OCI-LY7 (cell line): ENCODE results near the gene TMTC1. TPM values are rescaled to one million over a fixed set of nuclear protein-coding genes. Genes with fewer than 3 reads are reported as not detected.

Experiments
- BruUV-seq: library from RNA; stranded (reverse); fragments of 400-500 nt; replicated peaks from 2 replicates; lab custom pipeline; 2021; lab: Mats Ljungman, UMichigan
- CTCF ChIA-PET: fragments of 300-600 bp; sonication (Branson Sonifier 250); formaldehyde crosslinking; loops from one replicate; lab custom pipeline; 2022; ENCODE audit warnings: antibody characterized with exemption; ENCODE audit not compliant: unreplicated experiment; lab: Charles Lee
- POLR2A ChIA-PET: fragments of 300-600 bp; sonication (Branson Sonifier 250); formaldehyde crosslinking; loops from one replicate; lab custom pipeline; 2022; ENCODE audit warnings: antibody characterized with exemption; lab: Charles Lee
- DNase-seq: peaks from one replicate; pipeline ENCODE4 v3.0.0-alpha.2; 2015; ENCODE audit warnings: low spot score
- H2AFZ ChIP-seq: fragments of 200-600 bp; sonication (generic), shearing (Covaris generic); 2 replicates; pipeline ENCODE4 v1.6.1; 2014; ENCODE audit warnings: mild to moderate bottlenecking, antibody characterized with exemption, low read length, moderate library complexity
- H3K27ac ChIP-seq: fragments of 200-600 bp; sonication (generic); 2 replicates; pipeline ENCODE4 v1.5.1; 2014; ENCODE audit warnings: mixed run types, low read depth, mild to moderate bottlenecking, moderate library complexity, low read length, inconsistent platforms; ENCODE audit not compliant: poor library complexity, severe bottlenecking
- H3K36me3 ChIP-seq: fragments of 200-600 bp; sonication (generic); 2 replicates; pipeline ENCODE4 v1.6.1; 2014; ENCODE audit warnings: mild to moderate bottlenecking, antibody characterized with exemption, low read length, moderate library complexity, mixed read lengths; ENCODE audit not compliant: insufficient read depth
- H3K4me1 ChIP-seq: fragments of 200-600 bp; sonication (generic); 2 replicates; pipeline ENCODE4 v1.5.1; 2014; ENCODE audit warnings: mild to moderate bottlenecking, low read length; ENCODE audit not compliant: insufficient read depth, poor library complexity, severe bottlenecking
- H3K4me2 ChIP-seq: fragments of 200-600 bp; sonication (generic); 2 replicates; pipeline ENCODE4 v1.6.1; 2014; ENCODE audit warnings: mild to moderate bottlenecking, low read length
- H3K4me3 ChIP-seq: fragments of 200-600 bp; sonication (generic); 2 replicates; pipeline ENCODE4 v1.5.1; 2014; ENCODE audit warnings: mild to moderate bottlenecking, low read depth, low read length; ENCODE audit not compliant: poor library complexity, severe bottlenecking
- H3K79me2 ChIP-seq: fragments of 200-600 bp; sonication (generic); 2 replicates; pipeline ENCODE4 v1.6.1; 2016; ENCODE audit warnings: low read depth, mild to moderate bottlenecking, low read length, moderate library complexity, mixed read lengths; ENCODE audit not compliant: insufficient read depth
- H3K9me2 ChIP-seq: fragments of 200-600 bp; sonication (generic); 2 replicates; pipeline ENCODE4 v1.6.1; 2016; ENCODE audit warnings: mild to moderate bottlenecking, low read length, mixed read lengths; ENCODE audit not compliant: insufficient read depth
- H3K9me3 ChIP-seq: fragments of 200-600 bp; sonication (generic); 2 replicates; pipeline ENCODE4 v1.6.1; 2014; ENCODE audit warnings: mild to moderate bottlenecking, mixed run types, low read length, mixed read lengths
- H4K20me1 ChIP-seq: fragments of 200-600 bp; sonication (generic); 2 replicates; pipeline ENCODE4 v1.6.1; 2014; ENCODE audit warnings: mild to moderate bottlenecking, antibody characterized with exemption, low read length, moderate library complexity, mixed read lengths; ENCODE audit not compliant: insufficient read depth
- EZH2phosphoT487 ChIP-seq: fragments of 200-600 bp; sonication (generic); IDR thresholded peaks from 2 replicates; pipeline ENCODE4 v1.6.1; 2018; ENCODE audit warnings: low read depth, borderline replicate concordance, mild to moderate bottlenecking, mixed run types, antibody characterized with exemption, low read length, moderate library complexity, mixed read lengths
- intact Hi-C: fragments of 100-400 bp; cut with micrococcal nuclease; formaldehyde crosslinking; loops from one replicate; pipeline ENCODE4 v1.10.0; 2022; ENCODE audit not compliant: unreplicated experiment
- total RNA-seq, 2 experiments: library from RNA; depleted of rRNA in 1 of 2; stranded (reverse); fragments of >200 nt in 1 of 2; shearing (Covaris generic) in 1 of 2; gene quantifications; 2 replicates each; pipeline ENCODE4 v1.2.3, GENCODE V29; 2014 to 2022
- TF ChIP-seq, protein P1 (sequence below): fragments of 200-600 bp; sonication (generic); conservative IDR thresholded peaks from 2 replicates; pipeline ENCODE4 v1.5.1; 2014; ENCODE audit warnings: mild to moderate bottlenecking, antibody characterized with exemption, low read length, moderate library complexity, mixed read lengths

TMTC1 gene
- total RNA-seq, 2 experiments from 2014 or later, result not detected

DNA sequence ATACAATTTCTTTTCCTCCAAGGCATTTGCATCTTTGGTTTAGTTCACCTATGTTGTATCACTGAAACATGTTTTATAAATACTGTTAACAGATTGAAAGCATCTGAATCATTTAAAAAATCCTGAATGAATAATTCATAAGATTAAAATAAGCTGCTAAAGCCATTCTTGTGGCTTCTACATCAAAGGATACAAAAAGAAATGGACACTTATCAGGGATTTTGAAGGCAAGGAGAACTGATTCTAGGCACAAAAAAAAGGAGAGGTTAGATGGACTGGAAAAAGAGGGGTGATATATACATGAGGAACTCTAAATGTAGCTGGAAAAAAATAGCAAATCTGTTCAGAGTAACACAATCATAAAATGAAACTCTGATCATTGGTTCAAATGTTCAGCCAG, 280.5 kb downstream of the TMTC1 start:
- ChIA-PET POLR2A (interaction anchor here (1.2 kb wide), 1 partner anchor 16 kb away, joined by 6 read pairs; no protein-coding TSS in a partner anchor), CTCF (no interaction called here)
- H3K79me2 ChIP-seq, result no peaks in the 10 kb centered on the region
- H3K4me2 ChIP-seq, result no peak overlapping the region
- H3K4me3 ChIP-seq, result no peak overlapping the region
- TF ChIP-seq, protein P1, sequence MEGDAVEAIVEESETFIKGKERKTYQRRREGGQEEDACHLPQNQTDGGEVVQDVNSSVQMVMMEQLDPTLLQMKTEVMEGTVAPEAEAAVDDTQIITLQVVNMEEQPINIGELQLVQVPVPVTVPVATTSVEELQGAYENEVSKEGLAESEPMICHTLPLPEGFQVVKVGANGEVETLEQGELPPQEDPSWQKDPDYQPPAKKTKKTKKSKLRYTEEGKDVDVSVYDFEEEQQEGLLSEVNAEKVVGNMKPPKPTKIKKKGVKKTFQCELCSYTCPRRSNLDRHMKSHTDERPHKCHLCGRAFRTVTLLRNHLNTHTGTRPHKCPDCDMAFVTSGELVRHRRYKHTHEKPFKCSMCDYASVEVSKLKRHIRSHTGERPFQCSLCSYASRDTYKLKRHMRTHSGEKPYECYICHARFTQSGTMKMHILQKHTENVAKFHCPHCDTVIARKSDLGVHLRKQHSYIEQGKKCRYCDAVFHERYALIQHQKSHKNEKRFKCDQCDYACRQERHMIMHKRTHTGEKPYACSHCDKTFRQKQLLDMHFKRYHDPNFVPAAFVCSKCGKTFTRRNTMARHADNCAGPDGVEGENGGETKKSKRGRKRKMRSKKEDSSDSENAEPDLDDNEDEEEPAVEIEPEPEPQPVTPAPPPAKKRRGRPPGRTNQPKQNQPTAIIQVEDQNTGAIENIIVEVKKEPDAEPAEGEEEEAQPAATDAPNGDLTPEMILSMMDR, result no peak
- no peak for TF ChIP-seq EZH2phosphoT487
- 0 out of 2 replicates have a peak, but pooled peaks cover 3% of the 10 kb centered on the region for H3K9me2 ChIP-seq
- H3K9me3 ChIP-seq, result no peaks in the 10 kb centered on the region
- intact Hi-C loops, result no loop called here
- H3K36me3 ChIP-seq, result no peaks in the 10 kb centered on the region
- H4K20me1 ChIP-seq, result no peaks in the 10 kb centered on the region
- H3K27ac ChIP-seq, result no peak overlapping the region
- H2AFZ ChIP-seq, result no peak overlapping the region
- H3K4me1 ChIP-seq, result peaks cover 13% of the 10 kb centered on the region
- DNase-seq, result no peak
- BruUV-seq, result no TSS peak

DNA sequence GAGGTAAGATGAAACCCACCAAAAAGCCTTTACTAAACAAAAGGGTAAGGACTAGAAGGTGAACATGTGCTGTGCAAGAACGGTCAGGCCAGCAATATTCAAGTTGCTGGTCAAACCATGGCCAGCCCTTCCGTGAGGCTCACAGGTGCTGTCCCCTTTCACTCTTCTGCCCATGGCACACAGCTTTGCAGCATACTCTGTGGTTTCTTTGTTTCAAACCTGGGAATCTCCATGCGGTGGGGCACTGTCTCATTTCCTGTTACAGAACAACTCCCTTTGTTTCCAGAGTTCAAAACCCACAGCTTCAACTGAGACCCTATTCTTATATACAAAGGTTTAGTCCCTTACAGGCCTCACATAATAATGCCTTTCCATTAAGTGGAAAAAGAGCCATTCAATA, 284.5 kb downstream of the TMTC1 start:
- ChIA-PET POLR2A (no interaction called here), CTCF (interaction anchor here (0.6 kb wide), 1 partner anchor 158 kb away, joined by 3 read pairs; no protein-coding TSS in a partner anchor)
- peaks cover 13% of the 10 kb centered on the region for H3K4me1 ChIP-seq

DNA sequence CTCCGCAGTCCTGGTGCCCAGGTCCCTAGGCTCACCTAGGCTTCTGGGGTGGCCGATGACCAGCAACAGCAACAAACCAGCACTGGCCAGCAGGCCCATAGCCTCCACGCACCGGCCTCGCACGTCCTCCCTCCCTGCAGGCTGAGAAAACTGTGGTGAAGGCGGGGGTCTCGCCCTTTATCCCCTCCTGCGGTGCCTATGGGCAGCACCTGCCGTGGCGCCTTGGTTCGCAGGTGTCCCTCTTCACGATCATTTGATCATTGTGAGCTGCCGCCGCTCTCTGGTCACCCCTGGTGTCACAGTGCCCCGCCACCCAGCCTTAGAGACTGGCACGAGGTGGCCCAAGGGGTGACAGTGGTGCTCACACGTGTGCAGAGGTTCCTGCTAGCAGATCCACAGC, 286.2 kb downstream of the TMTC1 start, which contains the start of gene OVCH1:
Gene OVCH1 (minus strand): TSS at position 99 of the 400 bp plus-strand sequence. CDS start 0 bp downstream, at position 99.
- BruUV-seq, result no TSS peak
- Histone ChIP-seq H2AFZ (no peak within 1 kb of the TSS), H3K4me1 (peaks cover 13% of the 10 kb centered on the region), H3K4me2 (no peak within 1 kb of the TSS), H3K9me3 (no peaks in the 10 kb centered on the region), H4K20me1 (no peaks in the 10 kb centered on the region), H3K27ac (no peak within 1 kb of the TSS), H3K79me2 (no peaks in the 10 kb centered on the region), H3K4me3 (no peak within 1 kb of the TSS), H3K36me3 (no peaks in the 10 kb centered on the region), H3K9me2 (0 out of 2 replicates have a peak, but pooled peaks cover 3% of the 10 kb centered on the region)
- TF ChIP-seq, protein P1, result no peak
- no peak for TF ChIP-seq EZH2phosphoT487
- ChIA-PET CTCF (no interaction called here), POLR2A (no interaction called here)
- no peak for DNase-seq
- intact Hi-C loops, result no loop called here

More for the DNA sequence above, 284.5 kb downstream of the TMTC1 start:
- H3K27ac ChIP-seq, result no peak overlapping the region
- no peak for TF ChIP-seq EZH2phosphoT487
- TF ChIP-seq, protein P1, result no peak
- intact Hi-C loops, result no loop called here
- no peak overlapping the region for H2AFZ ChIP-seq
- no peaks in the 10 kb centered on the region for H3K36me3 ChIP-seq
- no peak overlapping the region for H3K4me2 ChIP-seq
- no peaks in the 10 kb centered on the region for H3K9me3 ChIP-seq
- H3K9me2 ChIP-seq, result 0 out of 2 replicates have a peak, but pooled peaks cover 3% of the 10 kb centered on the region
- no peaks in the 10 kb centered on the region for H3K79me2 ChIP-seq
- DNase-seq, result no peak
- H4K20me1 ChIP-seq, result no peaks in the 10 kb centered on the region
- BruUV-seq, result no TSS peak
- H3K4me3 ChIP-seq, result no peak overlapping the region
